Endothelial cell of umbilical vein (primary cell): Measurements from ENCODE around the gene SNX30. TPM values are rescaled to one million over a fixed set of nuclear protein-coding genes. Genes with fewer than 3 reads are reported as not detected.

Experiments
- BruUV-seq: library from RNA; stranded (reverse); fragments of 400-500 nt; replicated peaks from 2 replicates; lab custom pipeline; 2021; lab: Mats Ljungman, UMichigan
- CTCF ChIA-PET: fragments of 300-600, 350-600 bp; sonication (Branson Sonifier 250); formaldehyde crosslinking; loops from one replicate; lab custom pipeline; 2021; ENCODE audit warnings: antibody characterized with exemption, inconsistent platforms; lab: Charles Lee
- POLR2A ChIA-PET: fragments of 300-600, 350-600 bp; sonication (Branson Sonifier 250); formaldehyde crosslinking; loops from one replicate; lab custom pipeline; 2021; ENCODE audit warnings: antibody characterized with exemption, inconsistent platforms; lab: Charles Lee
- DNase-seq: peaks from one replicate; pipeline ENCODE4 v3.0.0-alpha.2; 2011; ENCODE audit warnings: low read depth, low spot score
- FAIRE-seq: peaks from 2 replicates; lab custom pipeline; 2011; peaks lifted over from hg19 to GRCh38; lab: Jason Lieb, UNC
- H2AFZ ChIP-seq: 2 replicates; pipeline ENCODE4 v1.6.0; 2012; ENCODE audit warnings: low read depth, low read length, control low read depth, inconsistent platforms
- H3K27ac ChIP-seq: 2 replicates; pipeline ENCODE4 v1.5.1; 2011; ENCODE audit warnings: low read depth, mild to moderate bottlenecking, control low read depth, low read length, moderate library complexity; ENCODE audit not compliant: insufficient read depth
- H3K27me3 ChIP-seq, 2 experiments: 2 replicates each; pipeline versions ENCODE4 v1.6.0 to v1.6.1; 2011; ENCODE audit warnings: low read length in 2 of 2, mixed read lengths in 1 of 2; ENCODE audit not compliant: control insufficient read depth in 2 of 2, insufficient read depth in 2 of 2
- H3K36me3 ChIP-seq, 2 experiments: 2 replicates in 1 of 2; 3 replicates in 1 of 2; pipeline ENCODE4 v1.5.1; 2011; ENCODE audit warnings: low read length in 2 of 2, mild to moderate bottlenecking in 1 of 2, moderate library complexity in 1 of 2; ENCODE audit not compliant: control insufficient read depth in 2 of 2, insufficient read depth in 2 of 2; ENCODE audit errors: extremely low read depth in 1 of 2
- H3K4me1 ChIP-seq: 3 replicates; pipeline ENCODE4 v1.5.1; 2011; ENCODE audit warnings: mild to moderate bottlenecking, low read length; ENCODE audit not compliant: control insufficient read depth, insufficient read depth; ENCODE audit errors: extremely low read depth
- H3K4me2 ChIP-seq: 2 replicates; pipeline ENCODE4 v1.6.1; 2011; ENCODE audit warnings: low read length, control low read depth, mixed read lengths; ENCODE audit not compliant: insufficient read depth
- H3K4me3 ChIP-seq, 3 experiments: fragments of 200-600 bp in 1 of 3; sonication (generic), shearing (Covaris generic) in 1 of 3; replicated peaks in 1 of 3; 2 replicates each; pipeline ENCODE4 v1.5.1; 2011 to 2016; ENCODE audit warnings: control low read depth in 3 of 3, low read length in 3 of 3, mild to moderate bottlenecking in 2 of 3, inconsistent platforms in 1 of 3, low read depth in 1 of 3, moderate library complexity in 1 of 3; ENCODE audit not compliant: insufficient read depth in 1 of 3
- H3K79me2 ChIP-seq: 2 replicates; pipeline ENCODE4 v1.6.0; 2012; ENCODE audit warnings: low read length, inconsistent platforms; ENCODE audit not compliant: control insufficient read depth, insufficient read depth
- H3K9ac ChIP-seq: replicated peaks from 2 replicates; pipeline ENCODE3; 2011; ENCODE audit warnings: low read length, control low read depth; ENCODE audit not compliant: insufficient read depth; ENCODE audit errors: extremely low read depth
- H3K9me1 ChIP-seq: replicated peaks from 3 replicates; pipeline ENCODE4 v1.6.0; 2011; ENCODE audit warnings: mild to moderate bottlenecking, low read length; ENCODE audit not compliant: control insufficient read depth, insufficient read depth; ENCODE audit errors: extremely low read depth
- H3K9me3 ChIP-seq: replicated peaks from 2 replicates; pipeline ENCODE4 v1.5.1; 2012; ENCODE audit warnings: low read length, inconsistent platforms; ENCODE audit not compliant: control insufficient read depth, insufficient read depth
- H4K20me1 ChIP-seq: replicated peaks from 2 replicates; pipeline ENCODE3; 2011; ENCODE audit warnings: mild to moderate bottlenecking, low read length; ENCODE audit not compliant: control insufficient read depth, insufficient read depth; ENCODE audit errors: extremely low read depth
- CTCF ChIP-seq, 2 donors: IDR thresholded peaks; 1 replicate in 1 of 2; 2 replicates in 1 of 2; pipeline ENCODE4 v1.5.1; 2011; ENCODE audit warnings: low read length in 2 of 2, mild to moderate bottlenecking in 2 of 2, moderate library complexity in 2 of 2, control low read depth in 1 of 2, inconsistent platforms in 1 of 2, low read depth in 1 of 2; ENCODE audit not compliant: insufficient read depth in 1 of 2; ENCODE audit errors: extremely low read depth in 1 of 2
- EZH2 ChIP-seq: IDR thresholded peaks from 2 replicates; pipeline ENCODE4 v1.6.1; 2012; ENCODE audit warnings: borderline replicate concordance, low read depth, mild to moderate bottlenecking, moderate library complexity, low read length, inconsistent platforms; ENCODE audit not compliant: severe bottlenecking
- FOS ChIP-seq: IDR thresholded peaks from 2 replicates; pipeline ENCODE4 v1.6.1; 2011; ENCODE audit warnings: mild to moderate bottlenecking, low read length, moderate library complexity, borderline replicate concordance; ENCODE audit not compliant: insufficient read depth
- GATA2 ChIP-seq: IDR thresholded peaks from 2 replicates; pipeline ENCODE4 v1.7.0; 2011; ENCODE audit warnings: low read depth, mild to moderate bottlenecking, moderate library complexity, mixed read lengths, low read length; ENCODE audit not compliant: insufficient read length, insufficient read depth
- JUN ChIP-seq: IDR thresholded peaks from 2 replicates; pipeline ENCODE4 v1.6.1; 2011; ENCODE audit warnings: borderline replicate concordance, low read depth; ENCODE audit not compliant: insufficient read length, insufficient read depth
- MAX ChIP-seq: IDR thresholded peaks from 2 replicates; pipeline ENCODE4 v1.6.1; 2011; ENCODE audit not compliant: insufficient read depth, insufficient read length
- MYC ChIP-seq: IDR thresholded peaks from one replicate; pipeline ENCODE4 v1.6.1; 2011; ENCODE audit warnings: mild to moderate bottlenecking, low read depth, low read length
- POLR2A ChIP-seq: IDR thresholded peaks from 2 replicates; pipeline ENCODE4 v1.6.1; 2012; ENCODE audit warnings: low read depth, mild to moderate bottlenecking, control low read depth, low read length
- POLR2AphosphoS5 ChIP-seq: IDR thresholded peaks from 2 replicates; pipeline ENCODE4 v1.6.1; 2012; ENCODE audit warnings: low read depth, mild to moderate bottlenecking, control low read depth, low read length, moderate library complexity; ENCODE audit not compliant: insufficient read depth
- dilution Hi-C: fragments of 300-500 bp; cut with MboI; formaldehyde crosslinking; loops from one replicate; pipeline ENCODE4 v1.15.0; 2019; ENCODE audit warnings: low sequenced_read_pairs; ENCODE audit not compliant: extremely low pct_ligation_motif_present
- intact Hi-C: fragments of 100-400 bp; cut with micrococcal nuclease; formaldehyde crosslinking; loops from one replicate; pipeline ENCODE4 v1.10.0; 2022
- polyA plus RNA-seq, 4 experiments: library from polyadenylated mRNA; depleted of rRNA in 3 of 4; stranded (reverse) in 3 of 4; unstranded in 1 of 4; fragments of >200 nt; gene quantifications; 2 replicates each; pipeline versions ENCODE4 v1.2.1 to v1.2.3, GENCODE V29; 2011 to 2012; ENCODE audit warnings: missing spikeins in 1 of 4
- total RNA-seq: library from RNA; stranded (reverse); gene quantifications from 2 replicates; pipeline ENCODE4 v1.2.3, GENCODE V29; 2021

Gene SNX30
- total and polyA plus RNA-seq, 2 donors (not counting 3 experiments of a cell fraction or from before 2014, with no cell fraction given), result 2.8 to 6.3 TPM

- no peak overlapping the region for H3K4me3 ChIP-seq
- no TSS peak for BruUV-seq
- no peak overlapping the region for H3K9ac ChIP-seq
- H3K27ac ChIP-seq, result no peak overlapping the region
- dilution Hi-C loops (no loop called here), intact Hi-C loops (no loop called here)
- no peaks in the 10 kb centered on the region for H3K4me1 ChIP-seq
- TF ChIP-seq MAX (no peak), CTCF (IDR thresholded peaks at IDR 0.05; ENCODE audit: extremely low read depth in 1 of 2, insufficient read depth in 1 of 2, low read depth in 1 of 2, low read length in 2 of 2) (no peak), FOS (no peak), JUN (no peak), POLR2AphosphoS5 (no peak), MYC (no peak), POLR2A (no peak), GATA2 (no peak), EZH2 (no peak)
- no peaks in the 10 kb centered on the region for H3K27me3 ChIP-seq
- DNase-seq (no peak), FAIRE-seq (no peak)
- CTCF ChIA-PET, result interaction anchor here (0.6 to 1.6 kb wide), 3 partner anchors 10 to 302 kb away, joined by 3 to 4 read pairs (median 4); no protein-coding TSS in a partner anchor
- POLR2A ChIA-PET, result no interaction called here
- no peaks in the 10 kb centered on the region for H3K9me3 ChIP-seq
- no peak overlapping the region for H2AFZ ChIP-seq
- H4K20me1 ChIP-seq, result no peaks in the 10 kb centered on the region
- no peak overlapping the region for H3K4me2 ChIP-seq
- no peaks in the 10 kb centered on the region for H3K9me1 ChIP-seq
- H3K36me3 ChIP-seq, result no peaks in the 10 kb centered on the region
- H3K79me2 ChIP-seq, result no peaks in the 10 kb centered on the region
These were observed 47.3 kb upstream of the SNX30 start for GRCh38 chr9:112703304-112703703.
